Activated naive CD8-positive, alpha-beta T cell treated with anti-CD3 and anti-CD28 coated beads for 36 hours (primary cell): ENCODE data around the gene BFSP2. TPM values are rescaled to one million over a fixed set of nuclear protein-coding genes. Genes with fewer than 3 reads are reported as not detected.
"Not testable (repeated sequence)": the region's sequence is repeated elsewhere in the genome, so short reads cannot be mapped to it uniquely, and the experiment has no call there.

Experiments used
- DNase-seq: peaks from one replicate; pipeline ENCODE4 v3.0.0; 2021
- H3K27ac Mint-ChIP-seq: one replicate; pipeline ENCODE4 v1.8.0; 2022; ENCODE audit warnings: mild to moderate bottlenecking, moderate library complexity, mixed read lengths
- H3K27me3 Mint-ChIP-seq: one replicate; pipeline ENCODE4 v1.8.0; 2022; ENCODE audit warnings: mild to moderate bottlenecking, mixed read lengths
- H3K36me3 Mint-ChIP-seq: one replicate; pipeline ENCODE4 v1.8.0; 2021; ENCODE audit warnings: mild to moderate bottlenecking, mixed read lengths
- H3K4me1 Mint-ChIP-seq: one replicate; pipeline ENCODE4 v1.8.0; 2021; ENCODE audit warnings: mixed read lengths
- H3K4me3 Mint-ChIP-seq: one replicate; pipeline ENCODE4 v1.8.0; 2022; ENCODE audit warnings: mild to moderate bottlenecking, moderate library complexity, mixed read lengths
- H3K9me3 Mint-ChIP-seq: one replicate; pipeline ENCODE4 v1.8.0; 2022; ENCODE audit warnings: mixed read lengths
- total RNA-seq, 2 experiments: library from RNA; stranded (reverse); gene quantifications; one replicate each; pipeline ENCODE4 v1.2.3, GENCODE V29; 2021

BFSP2 gene
- total RNA-seq, 2 experiments from 2014 or later, result not detected

DNA sequence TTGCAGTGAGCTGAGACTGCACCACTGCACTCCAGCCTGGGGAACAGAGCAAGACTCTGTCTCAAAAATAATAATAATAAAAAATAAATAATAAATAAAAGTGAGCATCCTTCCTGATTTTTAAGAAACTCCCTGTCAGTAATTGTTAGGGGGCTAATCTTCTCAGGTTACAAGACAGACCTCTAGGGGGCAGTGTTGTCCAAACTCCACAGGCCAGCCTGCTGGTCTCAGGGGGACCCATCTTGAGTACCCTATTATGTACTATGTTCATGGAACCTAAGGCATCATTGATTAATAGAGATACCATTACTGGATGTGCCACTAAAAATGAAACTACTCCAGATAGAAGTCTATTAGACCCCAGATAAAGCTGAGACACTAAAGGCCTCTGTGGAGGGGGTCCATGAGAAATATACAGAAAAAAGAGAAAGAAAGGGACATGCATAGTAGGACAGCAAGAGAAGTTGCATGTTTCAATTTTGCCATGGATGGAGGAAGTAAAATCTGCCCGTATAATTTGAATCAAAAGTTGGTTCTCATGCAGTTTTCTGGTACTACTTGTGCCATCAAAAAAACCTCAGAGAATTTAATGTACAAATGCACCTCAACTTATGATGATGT lies 88.2 kb downstream of the BFSP2 start:
- peak overlapping the region; percentile 22 for H3K4me3 Mint-ChIP-seq
- no peak overlapping the region for H3K27ac Mint-ChIP-seq
- DNase-seq, result peak; percentile 35
- peaks cover 53% of the 10 kb centered on the region for H3K4me1 Mint-ChIP-seq
- H3K36me3 Mint-ChIP-seq, result peaks cover 7% of the 10 kb centered on the region
- no peaks in the 10 kb centered on the region for H3K27me3 Mint-ChIP-seq
- peaks cover 4% of the 10 kb centered on the region for H3K9me3 Mint-ChIP-seq

DNA sequence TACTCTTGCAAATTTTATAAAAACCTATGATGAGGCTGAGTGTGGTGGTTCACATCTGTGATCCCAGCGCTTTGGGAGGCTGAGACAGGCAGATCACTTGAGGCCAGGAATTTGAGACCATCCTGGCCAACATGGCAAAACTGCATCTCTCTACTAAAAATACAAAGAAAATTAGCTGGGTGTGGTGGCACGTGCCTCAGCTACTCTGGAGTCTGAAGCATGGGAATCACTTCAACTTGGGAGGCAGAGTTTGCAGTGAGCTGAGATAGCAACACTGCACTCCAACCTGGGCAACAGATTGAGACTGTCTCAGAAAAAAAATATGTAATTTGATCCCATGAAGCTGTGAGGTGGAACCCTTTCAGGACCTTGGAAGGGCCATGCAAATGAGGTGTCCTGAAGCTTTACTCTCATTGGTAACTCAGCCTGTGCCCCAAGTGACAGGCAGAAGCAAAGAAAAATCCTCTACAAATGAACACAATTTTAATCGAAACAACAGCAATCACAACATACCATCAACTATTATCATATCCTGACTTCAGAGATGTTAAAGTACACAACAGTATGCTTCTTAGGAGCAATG lies 89.0 kb downstream of the BFSP2 start:
- Mint-ChIP-seq H3K27ac (no peak overlapping the region), H3K9me3 (peaks cover 4% of the 10 kb centered on the region), H3K4me1 (peaks cover 56% of the 10 kb centered on the region), H3K36me3 (peaks cover 4% of the 10 kb centered on the region), H3K27me3 (no peaks in the 10 kb centered on the region), H3K4me3 (no peak overlapping the region)
- no peak for DNase-seq

DNA sequence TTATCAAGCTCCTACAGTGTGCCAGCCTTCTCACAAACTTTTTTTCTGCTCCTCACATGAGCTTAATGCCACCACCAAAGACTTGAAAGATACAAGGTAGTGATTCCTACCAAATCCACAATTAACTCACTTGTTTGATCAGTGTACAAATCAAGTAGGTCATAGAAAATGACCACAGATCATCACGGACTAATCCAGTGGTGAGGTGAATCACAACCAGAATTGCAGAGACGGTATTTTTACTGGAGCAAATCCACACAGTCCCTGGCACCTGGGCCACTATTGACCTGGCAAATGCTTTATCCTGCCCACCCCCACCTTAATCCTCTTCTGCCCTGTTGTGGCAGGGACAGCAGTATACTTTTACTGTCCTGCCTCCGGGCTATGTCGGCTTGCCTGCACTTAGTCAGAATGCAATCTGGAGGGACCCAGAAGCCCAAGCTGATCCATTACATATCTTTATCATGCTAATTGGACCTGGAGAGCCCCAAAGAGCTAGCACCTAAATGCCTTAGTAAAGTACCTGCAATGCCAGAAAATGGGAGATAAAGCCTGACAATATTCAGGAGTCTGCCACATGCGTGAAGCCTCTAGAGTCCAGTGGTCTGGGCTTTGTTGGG lies 89.7 kb downstream of the BFSP2 start:
- H3K36me3 Mint-ChIP-seq, result peaks cover 4% of the 10 kb centered on the region
- peaks cover 58% of the 10 kb centered on the region for H3K4me1 Mint-ChIP-seq
- H3K9me3 Mint-ChIP-seq, result peaks cover 4% of the 10 kb centered on the region
- H3K4me3 Mint-ChIP-seq, result no peak overlapping the region
- H3K27me3 Mint-ChIP-seq, result no peaks in the 10 kb centered on the region
- DNase-seq, result no peak
- peak overlapping the region; percentile 17 for H3K27ac Mint-ChIP-seq

DNA sequence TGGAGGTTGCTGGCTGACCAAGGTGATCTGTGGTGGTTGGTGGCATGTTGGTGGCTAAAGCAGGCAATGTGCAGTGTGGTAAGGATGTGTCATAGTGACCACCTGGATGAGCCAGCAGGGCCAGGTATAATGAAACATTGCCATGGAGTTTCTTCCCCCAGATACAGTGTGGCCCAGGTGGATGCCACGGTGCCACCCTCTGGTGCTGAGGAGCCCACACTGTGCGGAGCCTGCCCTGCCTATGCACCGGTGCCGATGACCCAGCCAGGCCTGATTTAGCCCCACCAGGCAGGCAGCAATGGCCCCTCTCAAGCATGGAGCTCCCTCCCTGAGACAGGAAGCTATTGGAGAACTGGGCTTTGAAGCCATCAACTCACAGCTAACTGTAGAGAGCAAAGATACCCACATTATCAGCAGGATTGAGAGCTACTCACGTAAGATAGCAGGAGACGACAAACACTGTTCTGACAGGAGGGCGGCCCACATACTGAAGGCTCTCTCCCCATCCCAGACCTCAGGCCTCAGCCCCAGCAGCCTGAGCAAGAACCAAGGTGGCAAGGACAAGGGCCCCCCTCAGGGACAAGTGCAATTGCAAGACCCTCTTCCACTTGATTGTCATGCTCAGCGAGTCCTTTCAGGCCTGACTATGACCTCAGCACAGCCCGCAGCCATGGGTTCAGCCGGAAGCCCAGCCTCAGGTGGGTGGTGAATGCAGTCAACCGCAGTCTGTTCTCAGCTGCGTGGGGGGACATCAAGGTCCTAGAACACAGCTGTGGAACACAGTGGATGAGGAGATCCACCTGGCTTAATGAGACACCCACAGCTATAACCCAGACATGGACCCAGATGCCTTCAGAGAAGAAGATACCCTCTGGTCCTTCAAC lies 90.9 kb downstream of the BFSP2 start:
- Mint-ChIP-seq H3K4me3 (peak overlapping the region; percentile 71), H3K4me1 (peaks cover 61% of the 10 kb centered on the region), H3K36me3 (peaks cover 4% of the 10 kb centered on the region), H3K27ac (peak overlapping the region; percentile 85), H3K27me3 (no peaks in the 10 kb centered on the region), H3K9me3 (peaks cover 1% of the 10 kb centered on the region)
- peak; percentile 81 for DNase-seq

DNA sequence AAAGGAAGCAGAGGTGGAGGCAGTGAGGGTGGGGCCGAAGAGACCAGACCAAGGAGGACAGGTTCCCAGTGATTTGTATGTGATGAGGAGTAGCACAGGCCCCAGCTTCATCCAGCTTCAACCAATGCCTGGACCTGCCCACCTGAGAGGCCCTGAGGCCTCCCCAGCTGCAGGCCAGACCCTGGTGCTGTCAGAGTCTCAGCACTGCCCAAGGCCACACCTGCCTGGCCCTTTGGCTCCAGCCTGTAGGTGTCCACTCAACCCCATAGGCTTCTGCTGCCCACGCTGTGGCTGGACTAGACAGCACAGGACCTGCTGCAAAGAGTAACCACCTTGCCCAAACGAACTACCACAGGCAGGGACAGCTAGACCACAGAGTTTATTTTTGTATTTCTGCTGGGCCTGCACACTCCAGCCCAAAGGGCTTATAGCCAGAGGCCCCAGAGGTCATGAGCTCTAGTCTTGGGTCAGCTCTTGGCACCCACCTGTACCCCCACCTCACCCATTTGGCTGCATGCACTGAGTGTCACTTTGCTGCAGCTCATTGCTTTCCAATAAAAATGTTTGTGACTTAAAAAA lies 91.7 kb downstream of the BFSP2 start:
- peaks cover 64% of the 10 kb centered on the region for H3K4me1 Mint-ChIP-seq
- H3K27me3 Mint-ChIP-seq, result no peaks in the 10 kb centered on the region
- peaks cover under 1% of the 10 kb centered on the region for H3K9me3 Mint-ChIP-seq
- peak overlapping the region; percentile 71 for H3K4me3 Mint-ChIP-seq
- DNase-seq, result no peak
- H3K27ac Mint-ChIP-seq, result peak overlapping the region; percentile 85
- peaks cover 3% of the 10 kb centered on the region for H3K36me3 Mint-ChIP-seq

DNA sequence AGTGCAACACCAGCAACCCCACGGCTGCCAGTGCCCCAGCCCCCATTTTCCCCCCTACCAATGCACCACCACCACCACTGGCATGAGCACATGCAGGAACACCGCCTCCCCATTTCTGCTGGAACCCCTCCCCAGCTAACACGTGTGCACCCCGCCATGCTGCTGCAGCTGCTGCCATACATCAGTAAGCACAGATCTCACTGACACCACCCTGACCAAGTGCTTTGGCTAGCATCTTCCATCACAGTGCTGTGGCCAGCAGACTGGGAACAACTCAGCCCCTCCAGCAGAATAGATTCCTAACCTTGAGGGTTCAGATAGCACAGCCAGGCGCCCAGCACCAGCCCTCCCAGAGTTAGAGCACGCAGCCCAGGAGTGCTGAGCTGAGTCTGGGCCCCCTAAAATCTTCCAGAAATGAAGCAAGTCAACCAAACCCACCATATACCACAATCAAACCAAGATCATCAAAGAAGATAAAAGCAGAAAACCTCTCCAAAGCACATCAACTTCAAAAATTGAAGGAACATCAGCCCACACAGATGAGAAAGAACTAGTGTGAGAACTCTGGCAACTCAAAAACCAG lies 92.4 kb downstream of the BFSP2 start:
- Mint-ChIP-seq H3K4me1 (peaks cover 64% of the 10 kb centered on the region), H3K36me3 (no peaks in the 10 kb centered on the region), H3K27ac (peak overlapping the region; percentile 73), H3K4me3 (peak overlapping the region; percentile 27), H3K9me3 (no peaks in the 10 kb centered on the region), H3K27me3 (no peaks in the 10 kb centered on the region)
- no peak for DNase-seq

DNA sequence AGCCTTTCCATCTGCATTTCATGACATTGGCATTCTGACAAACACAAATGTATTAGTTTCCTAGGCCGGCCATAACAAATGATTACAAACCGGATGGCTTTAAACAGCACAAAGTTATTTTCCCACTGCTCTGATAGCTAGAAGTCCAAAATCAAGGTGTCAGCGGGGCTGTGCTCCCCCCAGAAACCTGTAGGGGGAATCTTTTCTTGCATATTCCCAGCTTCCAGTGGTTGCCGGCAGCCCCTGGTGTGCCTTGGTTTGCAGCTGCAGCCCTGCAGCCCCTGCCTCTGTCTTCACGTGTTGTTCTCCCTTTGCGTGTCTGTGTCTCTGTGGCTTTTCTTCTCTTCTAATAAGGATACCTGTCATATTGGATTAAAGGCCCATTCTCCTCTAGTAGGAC lies 94.6 kb downstream of the BFSP2 start:
- Mint-ChIP-seq H3K27me3 (no peaks in the 10 kb centered on the region), H3K4me1 (peaks cover 60% of the 10 kb centered on the region), H3K27ac (no peak overlapping the region), H3K9me3 (no peaks in the 10 kb centered on the region), H3K4me3 (no peak overlapping the region), H3K36me3 (no peaks in the 10 kb centered on the region)
- DNase-seq, result no peak

DNA sequence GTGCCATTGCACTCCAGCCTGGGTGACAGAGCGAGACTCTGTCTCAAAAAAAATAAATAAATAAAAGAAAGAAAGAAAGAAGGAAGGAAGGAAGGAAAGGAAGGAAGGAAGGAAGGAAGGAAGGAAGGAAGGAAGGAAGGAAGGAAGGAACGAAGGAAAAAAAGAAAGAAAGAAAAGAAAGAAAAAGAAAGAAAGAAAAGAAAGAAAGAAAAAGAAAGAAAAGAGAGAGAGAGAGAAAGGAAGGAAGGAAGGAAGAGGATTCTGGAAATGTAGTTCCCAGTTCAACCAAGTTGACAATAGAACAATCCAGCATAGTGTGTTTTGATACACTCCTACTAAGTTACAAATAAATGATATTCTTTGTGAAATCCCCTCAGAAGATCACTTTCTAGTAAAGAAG lies 102.7 kb downstream of the BFSP2 start:
- H3K4me3 Mint-ChIP-seq, H3K27ac Mint-ChIP-seq, H3K27me3 Mint-ChIP-seq, H3K9me3 Mint-ChIP-seq, H3K36me3 Mint-ChIP-seq, DNase-seq: not testable (repeated sequence)
- peaks cover 23% of the 10 kb centered on the region for H3K4me1 Mint-ChIP-seq

DNA sequence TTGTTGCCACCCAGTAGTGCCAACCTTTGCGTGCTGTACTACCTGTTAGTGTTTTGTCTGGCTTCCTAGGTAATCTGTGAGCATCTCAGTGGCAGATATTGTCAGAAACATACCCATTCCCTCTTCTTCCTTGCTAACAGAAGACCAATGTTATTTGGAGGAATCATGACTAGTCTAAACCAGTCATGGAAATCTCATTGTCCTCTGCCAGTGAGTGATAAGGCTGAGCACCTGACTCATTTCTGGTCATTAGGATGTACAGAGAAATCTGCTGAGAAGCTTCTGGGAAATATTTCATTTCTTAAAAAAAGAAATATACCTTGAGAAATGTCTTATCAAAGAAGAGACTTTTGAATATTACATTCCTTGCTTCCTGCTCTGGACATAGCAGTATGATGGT lies 103.6 kb downstream of the BFSP2 start:
- no peaks in the 10 kb centered on the region for H3K36me3 Mint-ChIP-seq
- no peaks in the 10 kb centered on the region for H3K9me3 Mint-ChIP-seq
- H3K27me3 Mint-ChIP-seq, result no peaks in the 10 kb centered on the region
- H3K27ac Mint-ChIP-seq, result no peak overlapping the region
- no peak for DNase-seq
- H3K4me1 Mint-ChIP-seq, result peaks cover 23% of the 10 kb centered on the region
- H3K4me3 Mint-ChIP-seq, result no peak overlapping the region

DNA sequence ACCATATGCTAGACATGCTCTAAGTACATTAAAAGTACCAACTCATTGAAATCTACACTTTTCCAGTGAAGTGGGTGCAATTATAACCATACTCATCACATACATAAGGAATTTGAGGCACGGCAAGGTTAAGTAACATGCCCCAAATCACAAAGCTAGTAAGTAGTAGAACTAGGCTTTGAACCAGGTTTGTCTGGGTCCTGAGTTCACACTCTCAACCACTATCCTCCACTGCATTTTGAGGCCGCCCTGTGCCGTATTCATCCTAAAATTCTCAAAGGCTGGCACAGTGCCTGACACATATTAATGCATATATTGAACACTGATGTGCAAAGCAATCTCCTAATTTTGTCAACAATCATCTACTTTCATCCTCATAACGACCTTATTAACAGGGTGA lies 104.9 kb downstream of the BFSP2 start:
- H3K4me1 Mint-ChIP-seq, result peaks cover 17% of the 10 kb centered on the region
- no peaks in the 10 kb centered on the region for H3K27me3 Mint-ChIP-seq
- no peaks in the 10 kb centered on the region for H3K9me3 Mint-ChIP-seq
- no peaks in the 10 kb centered on the region for H3K36me3 Mint-ChIP-seq
- H3K27ac Mint-ChIP-seq, result no peak overlapping the region
- no peak overlapping the region for H3K4me3 Mint-ChIP-seq
- DNase-seq, result no peak

DNA sequence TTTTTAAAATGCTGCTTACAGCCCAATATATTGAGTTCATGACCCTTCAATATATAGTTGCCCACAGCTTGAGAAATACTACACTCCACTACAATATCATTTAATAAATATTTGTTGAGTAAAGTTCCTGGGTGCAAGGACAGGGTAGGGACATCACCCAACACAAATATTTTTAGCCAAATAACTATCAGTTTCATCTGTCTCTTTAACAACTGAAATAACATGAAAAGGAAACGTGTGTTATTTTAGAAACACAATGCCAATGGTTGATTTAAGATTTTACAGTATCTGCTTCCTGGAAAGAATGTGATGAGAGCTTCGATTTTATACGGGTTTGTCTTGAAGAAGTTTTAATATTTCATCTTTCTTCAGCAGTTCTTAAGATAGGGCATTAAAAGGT lies 106.0 kb downstream of the BFSP2 start:
- Mint-ChIP-seq H3K36me3 (no peaks in the 10 kb centered on the region), H3K4me3 (peak overlapping the region; percentile 69), H3K27me3 (no peaks in the 10 kb centered on the region), H3K4me1 (peaks cover 12% of the 10 kb centered on the region), H3K27ac (peak overlapping the region; percentile 79), H3K9me3 (no peaks in the 10 kb centered on the region)
- DNase-seq, result no peak

DNA sequence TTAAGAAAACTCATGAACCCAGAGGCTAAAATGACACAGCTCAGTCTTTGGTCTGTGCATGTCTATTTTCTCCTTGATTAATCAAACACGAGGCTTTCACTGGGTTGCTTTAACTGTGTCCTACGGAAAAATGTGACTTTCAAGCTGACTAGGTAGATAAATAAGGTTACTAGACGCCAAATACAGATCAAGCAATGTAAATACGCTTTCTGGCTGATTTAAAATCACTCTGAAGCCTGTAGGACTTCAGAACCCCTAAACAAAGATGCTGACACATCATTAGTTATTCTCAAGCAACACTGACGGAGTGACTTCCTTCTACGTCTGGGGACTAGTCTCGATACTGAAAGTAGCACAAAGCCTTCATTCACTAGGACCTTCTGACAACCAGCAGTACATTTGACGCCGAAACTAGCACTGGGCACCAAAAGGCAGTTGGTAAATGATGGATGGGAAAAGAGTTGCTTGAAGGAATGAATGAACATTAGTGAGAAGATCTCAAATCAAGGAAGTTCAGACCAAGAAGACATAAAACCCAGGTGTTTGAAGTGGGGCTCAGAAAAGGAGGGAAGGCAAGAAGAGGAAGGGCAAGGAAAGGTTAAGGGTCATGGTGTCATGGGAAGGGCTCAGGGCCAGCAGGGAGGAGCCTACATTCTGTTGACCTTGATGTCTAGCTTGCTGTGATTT lies 106.5 kb downstream of the BFSP2 start:
- peak overlapping the region; percentile 69 for H3K4me3 Mint-ChIP-seq
- peak overlapping the region; percentile 79 for H3K27ac Mint-ChIP-seq
- no peaks in the 10 kb centered on the region for H3K36me3 Mint-ChIP-seq
- peaks cover 12% of the 10 kb centered on the region for H3K4me1 Mint-ChIP-seq
- no peaks in the 10 kb centered on the region for H3K27me3 Mint-ChIP-seq
- no peak for DNase-seq
- no peaks in the 10 kb centered on the region for H3K9me3 Mint-ChIP-seq

DNA sequence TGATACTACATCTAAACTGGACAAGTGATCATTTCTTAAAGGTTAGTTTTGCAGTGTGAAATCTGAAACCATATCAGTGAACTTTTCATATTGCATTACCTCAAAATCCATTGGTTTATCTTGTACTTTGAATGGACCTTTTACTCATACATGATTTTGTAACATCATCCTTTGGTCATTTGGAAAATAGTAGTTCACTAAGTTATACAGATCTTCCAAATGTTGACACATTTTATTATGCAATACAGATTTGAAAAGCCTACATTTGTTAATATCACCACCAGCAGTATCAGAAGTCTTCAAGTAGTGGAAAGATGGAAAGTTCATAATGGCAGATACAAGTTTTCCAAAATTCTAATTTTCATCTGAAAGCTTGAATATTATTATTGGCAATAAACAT lies 109.6 kb downstream of the BFSP2 start:
- Mint-ChIP-seq H3K9me3 (no peaks in the 10 kb centered on the region), H3K36me3 (no peaks in the 10 kb centered on the region), H3K27me3 (no peaks in the 10 kb centered on the region), H3K27ac (no peak overlapping the region), H3K4me1 (peaks cover 12% of the 10 kb centered on the region), H3K4me3 (no peak overlapping the region)
- DNase-seq, result no peak

DNA sequence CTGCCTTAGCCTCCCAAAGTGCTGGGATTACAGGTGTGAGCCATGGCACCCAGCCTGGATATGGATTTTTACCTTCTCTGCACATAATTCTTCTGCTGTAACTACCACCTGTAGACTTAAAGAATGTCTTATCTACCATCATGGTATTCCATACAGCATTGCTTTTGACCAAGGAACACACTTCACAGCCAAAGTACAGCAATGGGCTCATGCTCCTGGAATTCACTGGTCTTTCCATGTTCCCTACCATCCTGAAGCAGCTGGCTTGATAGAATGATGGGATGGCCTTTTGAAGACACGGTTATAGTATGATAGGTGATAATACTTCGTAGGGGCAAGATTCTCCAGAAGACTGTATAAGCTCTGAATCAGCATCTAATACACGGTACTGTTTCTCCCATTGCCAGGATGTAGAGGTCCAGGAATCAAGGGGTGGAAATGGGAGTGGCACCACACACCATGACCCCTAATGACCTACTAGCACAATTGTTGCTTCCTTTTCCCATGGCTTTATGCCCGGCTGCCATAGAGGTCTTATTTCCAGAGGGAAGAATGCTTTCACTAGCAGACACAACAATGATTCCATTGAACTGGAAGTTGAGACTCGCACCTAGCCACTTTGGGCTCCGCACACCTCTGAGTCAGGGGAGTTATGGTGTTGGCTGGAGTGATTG lies 112.7 kb downstream of the BFSP2 start:
- no peak for DNase-seq
- Mint-ChIP-seq H3K4me3 (no peak overlapping the region), H3K9me3 (no peaks in the 10 kb centered on the region), H3K4me1 (no peaks in the 10 kb centered on the region), H3K27ac (no peak overlapping the region), H3K36me3 (no peaks in the 10 kb centered on the region), H3K27me3 (no peaks in the 10 kb centered on the region)
